Ascending aorta (tissue), 2 donors: ENCODE results near the gene ABHD11. TPM values are rescaled to one million over a fixed set of nuclear protein-coding genes. Genes with fewer than 3 reads are reported as not detected.
"Not testable (repeated sequence)": the region's sequence is repeated elsewhere in the genome, so short reads cannot be mapped to it uniquely, and the experiment has no call there.

Experiments used
- DNase-seq, 2 donors: peaks; one replicate each; pipeline ENCODE4 v3.0.0-alpha.2; 2019; ENCODE audit warnings: low spot score in 2 of 2
- H3K27ac ChIP-seq, 2 donors: fragments of 200-600 bp; sonication (generic); one replicate each; pipeline ENCODE4 v1.5.1; 2016 to 2017; ENCODE audit warnings: mild to moderate bottlenecking in 1 of 2
- H3K27me3 ChIP-seq: fragments of 200-600 bp; sonication (generic); one replicate; pipeline ENCODE4 v1.5.1; 2017
- H3K36me3 ChIP-seq, 2 donors: fragments of 200-600 bp; sonication (generic); one replicate each; pipeline ENCODE4 v1.5.1; 2016
- H3K4me1 ChIP-seq, 2 donors: fragments of 200-600 bp; sonication (generic); one replicate each; pipeline ENCODE4 v1.5.1; 2016 to 2017; ENCODE audit warnings: mild to moderate bottlenecking in 1 of 2
- H3K4me3 ChIP-seq, 2 donors: fragments of 200-600 bp; sonication (generic); one replicate each; pipeline ENCODE4 v1.5.1; 2016 to 2017; ENCODE audit warnings: mild to moderate bottlenecking in 1 of 2
- H3K9me3 ChIP-seq, 2 donors: fragments of 200-600 bp; sonication (generic); one replicate each; pipeline ENCODE4 v1.5.1; 2016
- CTCF ChIP-seq, 3 experiments: fragments of 200-600 bp in 2 of 3; fragments of 450-650 bp in 1 of 3; sonication (generic) in 2 of 3; IDR thresholded peaks; one replicate each; pipeline ENCODE4 v1.5.1; 2016 to 2019; ENCODE audit warnings: antibody characterized with exemption in 3 of 3, mild to moderate bottlenecking in 1 of 3, moderate library complexity in 1 of 3
- intact Hi-C: fragments of 100-400 bp; cut with DNase I; formaldehyde crosslinking; loops from one replicate; pipeline ENCODE4 v1.15.1; 2023
- total RNA-seq: library from RNA; depleted of rRNA; stranded (reverse); fragments of >200 nt; gene quantifications from one replicate; pipeline ENCODE4 v1.1.0, GENCODE V29; 2016

Gene ABHD11
- total RNA-seq, 1 donor from 2014 or later, result 55.7 TPM

DNA sequence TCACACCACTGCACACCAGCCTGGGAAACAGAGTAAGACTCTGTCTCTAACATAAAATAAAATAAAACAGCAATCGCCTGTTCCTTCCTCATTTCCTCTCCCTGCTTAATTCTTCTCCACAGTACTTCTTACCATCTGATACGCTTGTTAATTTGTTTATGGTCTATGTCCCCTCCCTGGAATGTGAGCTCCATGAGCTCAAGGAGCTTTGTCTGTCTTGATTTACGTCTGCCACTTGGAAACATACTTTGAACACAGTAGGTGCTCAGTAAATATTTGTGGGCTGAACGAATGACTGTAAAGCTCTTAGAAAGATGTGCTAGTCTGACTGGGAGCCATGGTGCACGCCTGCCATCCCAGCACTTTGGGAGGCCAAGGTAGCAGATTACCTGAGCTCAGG, 10.1 kb downstream of the ABHD11 start:
- no peaks in the 10 kb centered on the region for H3K36me3 ChIP-seq
- no peak for TF ChIP-seq CTCF (IDR thresholded peaks at IDR 0.05)
- no peaks in the 10 kb centered on the region for H3K27me3 ChIP-seq
- no peaks in the 10 kb centered on the region for H3K9me3 ChIP-seq
- H3K27ac ChIP-seq, result no peak overlapping the region
- no peak for DNase-seq
- no peak overlapping the region for H3K4me3 ChIP-seq
- H3K4me1 ChIP-seq, result no peaks in the 10 kb centered on the region
- intact Hi-C loops, result no loop called here

DNA sequence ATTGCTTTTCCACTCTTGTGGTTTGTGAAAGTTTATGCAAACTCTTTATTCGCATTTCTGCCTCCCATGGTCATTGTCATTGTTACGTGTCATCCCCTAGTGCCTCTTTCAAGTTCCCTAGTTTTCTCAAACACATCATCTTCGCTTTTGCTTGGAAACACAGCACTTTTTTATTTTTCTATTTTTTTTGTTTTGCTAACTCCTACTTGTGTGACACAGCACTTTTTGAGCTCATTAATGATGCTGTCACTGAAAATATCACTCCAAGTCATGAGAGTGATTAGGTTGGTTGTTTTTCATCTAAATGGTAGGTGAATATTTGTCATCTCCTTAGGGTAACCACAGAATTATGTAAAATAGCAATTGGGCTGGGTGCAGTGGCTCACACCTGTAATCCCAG, 10.7 kb downstream of the ABHD11 start:
- Histone ChIP-seq H3K4me3 (no peak overlapping the region), H3K36me3 (no peaks in the 10 kb centered on the region), H3K9me3 (no peaks in the 10 kb centered on the region), H3K4me1 (no peaks in the 10 kb centered on the region), H3K27ac (no peak overlapping the region), H3K27me3 (no peaks in the 10 kb centered on the region)
- TF ChIP-seq CTCF (IDR thresholded peaks at IDR 0.05), result no peak
- intact Hi-C loops, result no loop called here
- DNase-seq, result no peak

DNA sequence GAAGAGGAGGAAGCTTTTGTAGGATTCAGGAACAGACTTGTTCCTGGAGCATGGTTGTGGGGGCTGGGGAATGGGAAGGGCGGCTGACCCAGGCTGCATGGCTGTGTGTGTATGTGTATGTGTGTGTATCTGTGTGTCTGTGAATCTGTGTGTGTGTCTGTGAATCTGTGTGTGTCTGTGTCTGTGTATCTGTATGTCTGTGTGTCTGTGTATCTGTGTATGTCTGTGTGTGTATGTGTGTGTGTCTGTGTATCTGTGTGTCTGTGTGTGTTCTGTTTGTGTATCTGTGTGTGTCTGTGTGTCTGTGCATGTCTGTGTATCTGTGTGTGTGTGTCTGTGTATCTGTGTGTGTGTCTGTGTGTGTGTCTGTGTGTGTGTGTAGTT, 12.5 kb downstream of the ABHD11 start:
- Histone ChIP-seq H3K27me3 (no peaks in the 10 kb centered on the region), H3K4me3 (no peak overlapping the region), H3K36me3 (no peaks in the 10 kb centered on the region), H3K9me3 (no peaks in the 10 kb centered on the region), H3K4me1 (peaks cover 0 to 4% of the 10 kb centered on the region in 2 donors), H3K27ac (no peak overlapping the region)
- no peak for DNase-seq
- intact Hi-C loops, result no loop called here
- no peak for TF ChIP-seq CTCF (IDR thresholded peaks at IDR 0.05)

DNA sequence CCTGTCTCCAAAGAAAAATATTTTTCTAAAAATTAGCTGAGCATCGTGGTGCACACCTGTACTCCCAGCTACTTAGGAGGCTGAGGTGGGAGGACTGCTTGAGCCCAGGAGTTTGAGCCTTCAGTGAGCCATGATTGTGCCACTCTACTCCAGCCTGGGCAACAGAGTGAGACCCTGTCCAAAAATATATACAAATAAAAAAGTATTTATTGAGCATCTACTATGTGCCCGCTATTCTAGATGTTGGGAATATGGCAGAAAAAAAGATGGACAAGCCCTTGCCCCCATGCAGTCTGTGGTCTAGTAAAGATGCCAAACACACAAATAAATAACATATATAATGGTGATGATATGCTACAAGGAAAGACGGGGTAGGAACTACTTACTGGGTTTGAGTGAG, 14.8 kb downstream of the ABHD11 start:
- H3K4me1 ChIP-seq, result peaks cover 1 to 16% of the 10 kb centered on the region in 2 donors
- H3K27ac ChIP-seq, result no peak overlapping the region
- intact Hi-C loops, result no loop called here
- no peak for TF ChIP-seq CTCF (IDR thresholded peaks at IDR 0.05)
- no peaks in the 10 kb centered on the region for H3K27me3 ChIP-seq
- H3K36me3 ChIP-seq, result no peaks in the 10 kb centered on the region
- no peaks in the 10 kb centered on the region for H3K9me3 ChIP-seq
- DNase-seq, result no peak
- no peak overlapping the region for H3K4me3 ChIP-seq

GRCh38 chr7:73722785-73723184, 15.8 kb downstream of the ABHD11 start:
- Histone ChIP-seq H3K27me3 (no peaks in the 10 kb centered on the region), H3K4me3 (no peak overlapping the region), H3K4me1 (peaks cover 11 to 25% of the 10 kb centered on the region in 2 donors), H3K9me3 (no peaks in the 10 kb centered on the region), H3K27ac (no peak overlapping the region), H3K36me3 (no peaks in the 10 kb centered on the region)
- no peak for DNase-seq
- TF ChIP-seq CTCF (IDR thresholded peaks at IDR 0.05), result no peak
- intact Hi-C loops, result no loop called here

DNA sequence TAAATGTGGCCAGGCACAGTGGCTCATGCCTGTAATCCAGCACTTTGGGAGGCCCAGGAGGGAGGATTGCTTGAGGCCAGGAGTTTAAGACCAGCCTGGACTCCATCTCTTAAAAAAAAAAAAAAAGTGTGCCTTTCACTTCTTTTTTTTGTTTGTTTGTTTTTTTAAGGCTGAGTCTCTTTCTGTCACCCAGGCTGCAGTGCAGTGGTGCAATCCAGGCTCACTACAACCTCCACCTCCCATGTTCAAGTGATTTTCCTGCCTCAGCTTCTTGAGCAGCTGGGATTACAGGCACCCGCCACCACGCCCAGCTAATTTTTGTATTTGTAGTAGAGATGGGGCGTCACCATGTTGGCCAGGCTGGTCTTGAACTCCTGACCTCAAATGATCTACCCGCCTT, 16.4 kb downstream of the ABHD11 start:
- Histone ChIP-seq H3K27ac (peak overlapping the region; percentile 37 to 56), H3K4me1 (peaks cover 13 to 29% of the 10 kb centered on the region in 2 donors)
- intact Hi-C loops, DNase-seq, H3K36me3 ChIP-seq, H3K27me3 ChIP-seq, H3K4me3 ChIP-seq, H3K9me3 ChIP-seq: not testable (repeated sequence)
